ENCODE measurements around the gene PILRA. TPM values are rescaled to one million over a fixed set of nuclear protein-coding genes. Genes with fewer than 3 reads are reported as not detected.

The PILRA gene
- total and polyA plus RNA-seq, 2 of the 13 experiments (the other 11 are each of a cell fraction or from before 2014, with no cell fraction given), result 0.13 to 1.3 TPM

DNA sequence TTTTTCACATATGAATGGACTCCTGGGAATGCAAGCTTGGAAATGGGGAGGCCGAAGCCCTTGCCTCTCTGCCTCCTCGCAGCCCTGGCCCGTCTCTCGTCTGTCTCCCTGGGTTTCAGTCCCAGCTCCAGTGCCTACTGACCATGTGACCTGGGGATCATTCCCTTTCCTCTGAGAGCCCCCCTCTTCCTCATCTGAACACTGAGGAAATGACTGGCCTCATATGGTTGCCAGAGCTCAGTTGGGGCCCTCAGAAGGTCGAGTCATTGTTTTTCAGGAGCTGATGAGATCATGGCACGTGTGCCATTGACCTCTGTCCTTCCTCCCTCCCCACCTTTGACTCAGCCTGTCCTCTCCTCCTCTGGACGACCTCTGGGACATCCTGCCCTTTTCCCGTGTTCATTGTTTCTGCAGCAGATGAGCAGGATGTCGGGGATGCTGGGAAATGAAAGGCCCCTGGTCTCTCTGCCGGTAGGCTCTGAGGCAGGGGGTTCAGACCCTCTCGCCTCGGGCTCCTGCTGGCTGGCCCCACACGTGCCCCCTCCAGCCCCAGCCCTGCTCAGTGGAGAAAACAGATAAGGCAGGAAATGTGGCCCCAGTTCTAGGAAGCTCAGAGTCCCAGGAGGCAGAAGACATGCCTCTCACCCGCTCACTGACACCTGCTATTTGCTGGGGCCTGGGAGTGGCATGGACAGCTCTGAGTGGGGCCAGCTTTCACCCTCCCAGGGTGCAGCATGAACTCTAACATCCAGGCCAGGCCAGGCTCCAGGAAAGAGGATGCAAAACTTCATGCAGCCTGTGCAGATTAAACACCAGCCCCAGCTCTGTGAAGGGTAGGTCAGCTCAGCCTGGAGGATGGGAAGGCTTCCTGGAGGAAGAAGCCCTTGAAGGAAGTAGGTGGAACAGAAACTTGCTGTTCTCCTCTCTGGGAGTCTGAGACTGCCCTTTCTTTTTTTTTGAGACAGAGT, 71.3 kb downstream of the PILRA start (continued):
- TF ChIP-seq HNF1A (IDR thresholded peaks at IDR 0.05; ENCODE audit: low read depth) (peak; percentile 30; the same call in 1 of the 2 replicates), HNF1A (CRISPR knock-in tag; IDR thresholded peaks at IDR 0.05; ENCODE audit: borderline replicate concordance) (peak; percentile 69; the same call in 1 of the 2 replicates), ZFP62 (CRISPR knock-in tag; IDR thresholded peaks at IDR 0.05) (no peak), IRF1 (CRISPR knock-in tag; IDR thresholded peaks at IDR 0.05; ENCODE audit: low read depth) (no peak; the same call in 1 of the 2 replicates), ZNF770 (CRISPR knock-in tag; IDR thresholded peaks at IDR 0.05) (peak; percentile 95), RAD51 (IDR thresholded peaks at IDR 0.05; ENCODE audit: borderline replicate concordance) (peak; percentile 48), ZNF124 (CRISPR knock-in tag; IDR thresholded peaks at IDR 0.05) (no peak; the same call in 1 of the 2 replicates), ZEB1 (IDR thresholded peaks at IDR 0.05; ENCODE audit: insufficient replicate concordance, low read depth) (no peak), ZNF362 (CRISPR knock-in tag; IDR thresholded peaks at IDR 0.05; ENCODE audit: borderline replicate concordance) (peak; percentile 84), NAIF1 (CRISPR knock-in tag; IDR thresholded peaks at IDR 0.05; ENCODE audit: borderline replicate concordance) (no peak), ZBTB49 (CRISPR knock-in tag; IDR thresholded peaks at IDR 0.05; ENCODE audit: borderline replicate concordance) (no peak)

Measured in HepG2 (cell line).